CD4-positive, alpha-beta T cell treated with Interleukin-21 for 1 hour (primary cell): Measurements from ENCODE around the gene SLC2A14.
"Not testable (repeated sequence)": the region's sequence is repeated elsewhere in the genome, so short reads cannot be mapped to it uniquely, and the experiment has no call there.

Source experiments
- DNase-seq: peaks from one replicate; pipeline ENCODE4 v3.0.0-alpha.2; 2020

The SLC2A14 gene

GRCh38 chr12:7868391-7868790 is 4.3 kb downstream of the SLC2A14 start:
- DNase-seq: no peak

- DNase-seq: no peak
Observed at GRCh38 chr12:7864601-7865150, 8.0 kb downstream of the SLC2A14 start.

DNA sequence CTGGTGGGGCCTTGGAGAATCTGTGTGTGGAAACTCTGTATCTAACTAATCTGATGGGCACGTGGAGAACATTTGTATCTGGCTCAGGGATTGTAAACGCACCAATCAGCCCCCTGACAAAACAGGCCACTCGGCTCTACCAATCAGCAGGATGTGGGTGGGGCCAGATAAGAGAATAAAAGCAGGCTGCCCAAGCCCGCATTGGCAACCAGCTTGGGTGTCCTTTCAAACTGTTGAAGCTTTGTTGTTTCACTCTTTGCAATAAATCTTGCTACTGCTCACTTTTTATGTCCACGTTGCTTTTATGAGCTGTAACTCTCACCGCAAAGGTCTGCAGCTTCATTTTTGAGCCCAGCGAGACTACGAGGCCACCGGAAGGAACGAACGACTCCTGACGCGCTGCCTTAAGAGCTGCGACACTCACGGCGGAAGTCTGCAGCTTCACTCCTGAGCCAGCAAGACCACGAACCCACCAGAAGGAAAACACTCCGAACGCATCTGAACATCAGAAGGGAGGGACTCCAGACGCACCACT is 9.8 kb downstream of the SLC2A14 start:
- peak; percentile 49 for DNase-seq

DNA sequence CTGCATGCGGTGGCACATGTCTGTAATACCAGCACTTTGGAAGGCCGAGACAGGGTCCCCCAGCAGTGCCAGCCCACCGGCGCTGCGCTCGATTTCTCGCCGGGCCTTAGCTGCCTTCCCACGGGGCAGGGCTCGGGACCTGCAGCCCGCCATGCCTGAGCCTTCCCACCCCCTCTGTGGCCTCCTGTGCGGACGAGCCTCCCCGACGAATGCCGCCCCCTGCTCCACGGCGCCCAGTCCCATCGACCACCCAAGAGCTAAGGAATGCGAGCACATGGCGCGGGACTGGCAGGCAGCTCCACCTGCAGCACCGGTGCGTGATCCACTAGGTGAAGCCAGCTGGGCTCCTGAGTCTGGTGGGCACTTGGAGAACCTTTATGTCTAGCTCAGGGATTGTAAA is 10.4 kb downstream of the SLC2A14 start:
- not testable (repeated sequence) for DNase-seq

DNA sequence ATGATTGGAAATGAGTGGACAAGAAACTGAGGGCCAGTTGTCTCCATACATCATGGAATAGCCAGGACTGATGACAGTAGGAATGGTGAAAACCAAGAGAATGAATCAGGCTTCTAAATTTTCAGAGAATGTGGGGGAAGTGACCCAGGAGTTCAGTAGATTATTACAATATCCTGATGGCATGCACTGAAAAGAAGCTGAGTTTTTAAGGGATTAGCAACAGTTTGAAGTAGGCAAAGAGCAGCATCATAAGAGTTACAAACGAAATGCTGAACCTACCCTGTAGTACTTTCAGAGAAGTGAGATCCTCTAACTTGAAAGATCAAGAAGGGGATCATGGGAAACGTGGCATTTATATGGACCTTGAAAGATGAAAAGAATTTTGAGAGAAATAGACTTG is 13.2 kb downstream of the SLC2A14 start:
- DNase-seq: no peak

DNA sequence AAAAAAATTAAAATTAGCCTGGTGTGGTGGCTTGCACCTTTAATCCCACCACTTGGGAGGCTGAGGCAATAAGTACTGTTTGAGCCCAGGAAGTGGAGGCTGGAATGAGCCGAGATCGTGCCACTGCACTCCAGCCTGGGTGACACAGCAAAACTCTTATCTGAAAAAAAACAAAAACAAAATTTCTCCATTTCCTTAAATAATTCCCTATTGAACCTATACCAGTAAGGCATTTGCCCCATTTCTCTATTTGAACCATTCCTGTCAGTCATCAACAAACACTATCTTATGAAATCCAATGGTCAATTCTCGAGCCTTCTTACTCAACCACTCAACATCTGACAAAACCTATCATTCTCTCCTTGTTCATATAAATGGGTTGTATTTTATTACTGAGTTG is 14.7 kb downstream of the SLC2A14 start:
- DNase-seq: no peak

- DNase-seq: no peak
Observed at GRCh38 chr12:7856516-7856915, 16.2 kb downstream of the SLC2A14 start.

GRCh38 chr12:7853557-7853956 is 19.2 kb downstream of the SLC2A14 start:
- no peak for DNase-seq

DNA sequence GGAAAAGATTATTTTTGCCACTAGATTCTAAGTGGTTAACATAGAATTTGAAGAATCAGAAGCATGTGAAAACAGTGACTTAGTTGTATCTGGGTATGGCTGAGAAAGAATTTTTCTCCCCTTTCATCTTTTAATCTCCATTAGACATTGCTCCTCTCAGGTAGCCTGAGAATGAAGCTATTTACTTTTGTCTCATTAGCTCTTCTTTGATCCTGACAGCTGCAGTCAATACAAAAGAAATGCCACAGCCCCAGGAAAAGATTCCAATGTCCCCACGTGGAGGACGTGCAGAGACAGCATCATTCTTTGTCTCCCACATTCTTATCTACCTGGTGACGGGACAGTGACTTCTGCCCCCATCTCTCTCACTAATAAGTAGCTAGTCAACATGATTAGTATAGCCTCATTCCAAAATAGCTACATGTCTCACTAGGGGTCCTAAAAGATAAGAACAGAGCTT is 21.1 kb downstream of the SLC2A14 start:
- not testable (repeated sequence) for DNase-seq

DNA sequence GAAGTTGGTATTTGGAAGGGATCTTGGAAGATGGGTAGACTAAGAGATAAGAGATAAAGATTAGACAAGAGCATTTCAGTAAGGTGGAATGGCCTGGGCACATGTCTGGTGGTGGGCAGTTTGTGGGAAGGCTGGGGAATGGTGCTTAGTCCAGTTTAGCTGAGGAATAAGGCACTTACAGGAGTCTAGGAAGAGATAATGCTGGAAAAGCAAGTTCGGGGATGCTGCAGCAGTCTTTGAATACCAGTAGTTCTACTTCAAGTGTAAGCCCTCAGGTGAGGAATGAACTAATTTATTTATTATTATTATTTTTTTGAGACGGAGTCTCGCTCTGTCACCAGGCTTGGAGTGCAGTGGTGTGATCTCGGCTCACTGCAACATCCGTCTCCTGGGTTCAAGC is 22.6 kb downstream of the SLC2A14 start:
- not testable (repeated sequence) for DNase-seq

- not testable (repeated sequence) for DNase-seq
Observed at GRCh38 chr12:7848098-7848422, 24.7 kb downstream of the SLC2A14 start.

- DNase-seq: not testable (repeated sequence)
Observed at GRCh38 chr12:7847226-7848097, 25.3 kb downstream of the SLC2A14 start.

- DNase-seq: no peak
Observed at GRCh38 chr12:7844116-7844515, 28.6 kb downstream of the SLC2A14 start.

- DNase-seq: peak; percentile 34
Observed at GRCh38 chr12:7843583-7843982, 29.1 kb downstream of the SLC2A14 start.

DNA sequence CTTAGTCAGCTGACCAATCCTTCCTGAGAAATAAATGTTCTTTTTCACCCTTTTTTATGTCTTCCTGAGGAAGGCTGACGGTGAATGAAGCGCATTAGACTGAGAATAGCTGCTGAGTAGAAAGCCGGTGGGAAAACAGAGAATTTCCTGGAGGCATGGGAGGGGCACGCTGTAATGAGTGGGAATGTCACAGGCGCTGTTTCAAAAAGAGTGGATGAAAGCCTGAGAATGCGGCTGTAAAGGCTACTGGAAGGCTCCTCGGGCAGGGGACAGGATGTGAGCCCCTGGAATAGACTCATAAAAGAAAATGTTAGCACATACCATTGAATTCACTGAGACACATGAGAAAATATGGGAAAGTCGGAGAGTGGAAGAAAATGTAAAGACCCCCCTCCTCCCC is 29.6 kb downstream of the SLC2A14 start:
- not testable (repeated sequence) for DNase-seq

DNA sequence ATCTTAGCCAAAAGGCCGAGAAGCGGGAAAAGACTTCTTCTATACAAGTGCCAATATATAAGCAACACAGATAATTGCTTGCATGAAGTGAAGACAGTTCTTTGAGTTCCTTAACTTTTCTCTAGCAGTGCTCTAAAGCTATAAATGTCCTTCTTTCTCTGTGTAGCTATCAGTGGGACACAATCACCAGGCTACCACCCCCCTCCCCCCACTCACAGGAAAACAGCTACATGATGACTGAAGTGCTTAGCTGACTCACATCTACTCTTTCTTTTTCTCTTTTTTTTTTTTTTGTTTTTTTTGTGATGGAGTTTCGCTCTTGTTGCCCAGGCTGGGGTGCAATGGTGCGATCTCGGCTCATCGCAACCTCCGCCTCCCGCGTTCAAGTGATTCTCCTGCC is 30.3 kb downstream of the SLC2A14 start:
- not testable (repeated sequence) for DNase-seq

- not testable (repeated sequence) for DNase-seq
Observed at GRCh38 chr12:7839848-7840247, 32.9 kb downstream of the SLC2A14 start.

DNA sequence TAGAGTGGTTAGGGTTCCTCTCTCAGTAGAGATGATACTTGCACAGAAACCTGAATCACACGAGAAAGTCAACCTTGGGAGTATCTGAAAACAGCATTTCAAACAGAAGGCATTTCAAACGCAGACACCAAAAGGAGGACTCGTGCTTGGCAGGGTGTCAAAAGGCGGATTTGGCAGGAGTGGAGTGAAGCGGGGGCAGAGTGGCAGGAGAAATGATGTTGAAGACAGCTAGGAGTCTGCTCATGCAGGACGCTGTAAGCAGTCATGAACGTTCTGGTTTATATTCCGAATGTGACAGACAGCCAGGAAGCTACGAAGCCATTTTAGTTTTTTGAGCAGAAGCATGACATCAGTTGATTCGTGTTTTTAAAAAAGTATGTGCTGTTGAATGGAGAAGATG is 33.5 kb downstream of the SLC2A14 start:
- not testable (repeated sequence) for DNase-seq

DNA sequence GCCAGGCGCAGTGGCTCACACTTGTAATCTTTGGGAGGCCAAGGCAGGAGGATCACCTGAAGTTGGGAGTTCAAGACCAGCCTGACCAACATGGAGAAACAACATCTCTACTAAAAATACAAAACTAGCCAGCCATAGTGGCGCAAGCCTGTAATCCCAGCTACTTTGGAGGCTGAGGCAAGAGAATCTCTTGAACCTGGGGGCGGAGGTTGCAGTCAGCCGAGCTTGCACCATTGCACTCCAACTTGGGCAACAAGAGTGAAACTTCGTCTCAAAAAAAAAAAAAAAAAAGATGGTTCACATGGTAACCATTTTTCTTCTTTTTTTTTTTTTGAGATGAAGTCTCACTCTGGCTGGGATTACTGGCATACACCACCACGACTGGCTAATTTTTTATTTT is 35.3 kb downstream of the SLC2A14 start:
- no peak for DNase-seq

GRCh38 chr12:7835766-7836165 is 36.9 kb downstream of the SLC2A14 start:
- no peak for DNase-seq

- DNase-seq: no peak
Observed at GRCh38 chr12:7835116-7835515, 37.6 kb downstream of the SLC2A14 start.

GRCh38 chr12:7834701-7835100 is 38.0 kb downstream of the SLC2A14 start:
- DNase-seq: no peak

- no peak for DNase-seq
Observed at GRCh38 chr12:7833831-7834230, 38.9 kb downstream of the SLC2A14 start.

DNA sequence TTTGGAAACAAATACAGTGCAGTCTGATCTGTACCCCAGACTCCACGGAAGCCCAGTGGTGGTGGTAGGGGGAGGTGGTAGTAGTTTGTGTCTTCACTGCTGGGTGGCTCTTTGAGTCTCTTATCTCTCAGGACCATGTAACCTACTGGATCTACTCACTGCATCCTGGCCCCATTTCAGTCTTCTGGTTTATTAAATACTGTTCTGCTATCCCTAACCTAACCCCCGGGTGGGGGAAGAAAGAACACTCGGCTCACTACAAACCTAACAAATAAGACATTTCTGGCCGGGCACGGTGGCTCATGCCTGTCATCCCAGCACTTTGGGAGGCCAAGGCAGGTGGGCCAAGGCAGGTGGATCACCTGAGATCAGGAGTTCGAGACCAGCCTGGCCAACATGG is 39.5 kb downstream of the SLC2A14 start:
- not testable (repeated sequence) for DNase-seq
